H1 (cell line): ENCODE data around the gene DLST. TPM values are rescaled to one million over a fixed set of nuclear protein-coding genes. Genes with fewer than 3 reads are reported as not detected.

Experiments
- CTCF ChIA-PET: fragments of 300-600 bp; sonication (Branson Sonifier 250); formaldehyde crosslinking; loops from one replicate; lab custom pipeline; 2021; ENCODE audit not compliant: partially characterized antibody; lab: Charles Lee
- POLR2A ChIA-PET: fragments of 300-600 bp; sonication (Branson Sonifier 250); formaldehyde crosslinking; loops from one replicate; lab custom pipeline; 2021; ENCODE audit warnings: inconsistent platforms; ENCODE audit not compliant: partially characterized antibody; lab: Charles Lee
- DNase-seq, 2 experiments: peaks; one replicate each; pipeline versions ENCODE4 v3.0.0 to v3.0.0-alpha.2; 2010 to 2022; ENCODE audit warnings: low spot score in 2 of 2, low read depth in 1 of 2, mixed read lengths in 1 of 2
- FAIRE-seq: peaks from 2 replicates; lab custom pipeline; 2011; peaks lifted over from hg19 to GRCh38; lab: Jason Lieb, UNC
- H2AFZ ChIP-seq: 2 replicates; pipeline ENCODE4 v1.8.1; 2012; ENCODE audit warnings: low read length, inconsistent platforms
- H2AK5ac ChIP-seq: 2 replicates; pipeline ENCODE4 v1.6.1; 2013; ENCODE audit warnings: low read depth, low read length
- H2BK120ac ChIP-seq: replicated peaks from 2 replicates; pipeline ENCODE3; 2013; ENCODE audit warnings: low read depth, low read length, inconsistent platforms
- H2BK12ac ChIP-seq: 2 replicates; pipeline ENCODE4 v1.6.1; 2013; ENCODE audit warnings: low read depth, low read length
- H2BK15ac ChIP-seq: 2 replicates; pipeline ENCODE4 v1.6.1; 2013; ENCODE audit warnings: low read length
- H2BK20ac ChIP-seq: 2 replicates; pipeline ENCODE4 v1.6.1; 2013; ENCODE audit warnings: low read length
- H2BK5ac ChIP-seq: 2 replicates; pipeline ENCODE4 v1.6.1; 2013; ENCODE audit warnings: low read depth, low read length
- H3K14ac ChIP-seq: 2 replicates; pipeline ENCODE4 v1.6.1; 2013; ENCODE audit warnings: inconsistent platforms; ENCODE audit not compliant: insufficient read length
- H3K18ac ChIP-seq: 2 replicates; pipeline ENCODE4 v1.6.1; 2013; ENCODE audit warnings: low read length; ENCODE audit errors: extremely low read depth
- H3K23ac ChIP-seq: 2 replicates; pipeline ENCODE4 v1.6.1; 2013; ENCODE audit warnings: inconsistent platforms; ENCODE audit not compliant: insufficient read length
- H3K23me2 ChIP-seq: 2 replicates; pipeline ENCODE4 v1.6.1; 2013; ENCODE audit warnings: low read depth, low read length
- H3K27ac ChIP-seq: 2 replicates; pipeline ENCODE4 v1.6.1; 2011; ENCODE audit warnings: low read depth, low read length, inconsistent platforms
- H3K27me3 ChIP-seq, 4 experiments: replicated peaks in 1 of 4; 1 replicate in 1 of 4; 2 replicates in 3 of 4; pipeline versions ENCODE4 v1.6.1 to v1.8.1; 2011 to 2013; ENCODE audit warnings: low read length in 3 of 4, mild to moderate bottlenecking in 3 of 4, inconsistent platforms in 2 of 4, mixed read lengths in 2 of 4, moderate library complexity in 1 of 4; ENCODE audit not compliant: control insufficient read depth in 3 of 4, insufficient read depth in 3 of 4; ENCODE audit errors: extremely low read depth in 1 of 4
- H3K36me3 ChIP-seq, 4 experiments: 2 replicates each; pipeline versions ENCODE4 v1.6.1 to v1.8.1; 2011 to 2013; ENCODE audit warnings: mild to moderate bottlenecking in 4 of 4, low read length in 3 of 4, moderate library complexity in 2 of 4, control low read depth in 1 of 4, inconsistent platforms in 1 of 4; ENCODE audit not compliant: insufficient read depth in 4 of 4, control insufficient read depth in 2 of 4
- H3K4ac ChIP-seq: replicated peaks from 2 replicates; pipeline ENCODE3; 2013; ENCODE audit warnings: low read length, low read depth, mixed read lengths, inconsistent platforms; ENCODE audit not compliant: insufficient read length
- H3K4me1 ChIP-seq, 4 experiments: replicated peaks in 1 of 4; 1 replicate in 1 of 4; 2 replicates in 3 of 4; pipeline versions ENCODE4 v1.6.1 to v1.8.1; 2011 to 2013; ENCODE audit warnings: low read length in 3 of 4, inconsistent platforms in 2 of 4, mixed read lengths in 1 of 4; ENCODE audit not compliant: insufficient read depth in 4 of 4, control insufficient read depth in 3 of 4
- H3K4me2 ChIP-seq, 2 experiments: 2 replicates each; pipeline versions ENCODE4 v1.6.1 to v1.8.1; 2011 to 2013; ENCODE audit warnings: low read depth in 2 of 2, low read length in 2 of 2, control low read depth in 1 of 2, inconsistent platforms in 1 of 2, mild to moderate bottlenecking in 1 of 2; ENCODE audit not compliant: insufficient read depth in 1 of 2
- H3K4me3 ChIP-seq, 4 experiments: fragments of 200-600, 300-600 bp in 1 of 4; sonication (generic), shearing (Covaris generic), sonication (Bioruptor Twin) in 1 of 4; 2 replicates each; pipeline versions ENCODE4 v1.5.1 to v1.8.1; 2011 to 2016; ENCODE audit warnings: low read length in 4 of 4, low read depth in 3 of 4, control low read depth in 2 of 4, inconsistent platforms in 2 of 4, mild to moderate bottlenecking in 2 of 4, mixed read lengths in 1 of 4, moderate library complexity in 1 of 4; ENCODE audit not compliant: insufficient read depth in 2 of 4; ENCODE audit errors: extremely low read depth in 1 of 4
- H3K56ac ChIP-seq: replicated peaks from 2 replicates; pipeline ENCODE3; 2013; ENCODE audit warnings: low read depth, mild to moderate bottlenecking, mixed read lengths, low read length, inconsistent platforms; ENCODE audit not compliant: insufficient read length
- H3K79me1 ChIP-seq: 2 replicates; pipeline ENCODE4 v1.6.1; 2013; ENCODE audit warnings: low read depth, low read length, control low read depth
- H3K79me2 ChIP-seq, 2 experiments: 2 replicates each; pipeline versions ENCODE4 v1.6.1 to v1.8.1; 2012 to 2013; ENCODE audit warnings: low read length in 2 of 2, mild to moderate bottlenecking in 2 of 2, inconsistent platforms in 1 of 2; ENCODE audit not compliant: insufficient read depth in 2 of 2, control insufficient read depth in 1 of 2
- H3K9ac ChIP-seq, 4 experiments: replicated peaks in 1 of 4; 1 replicate in 1 of 4; 2 replicates in 3 of 4; pipeline versions ENCODE4 v1.6.1 to v1.8.1; 2011 to 2013; ENCODE audit warnings: low read depth in 3 of 4, low read length in 3 of 4, control low read depth in 2 of 4, mild to moderate bottlenecking in 2 of 4, moderate library complexity in 2 of 4, inconsistent platforms in 1 of 4; ENCODE audit errors: extremely low read depth in 1 of 4
- H3K9me3 ChIP-seq, 2 experiments: 2 replicates each; pipeline versions ENCODE4 v1.6.1 to v1.8.1; 2012 to 2013; ENCODE audit warnings: mild to moderate bottlenecking in 2 of 2, moderate library complexity in 2 of 2, control low read depth in 1 of 2, inconsistent platforms in 1 of 2, low read depth in 1 of 2, low read length in 1 of 2, mixed read lengths in 1 of 2; ENCODE audit not compliant: insufficient read depth in 2 of 2
- H4K20me1 ChIP-seq, 2 experiments: replicated peaks in 1 of 2; 2 replicates each; pipeline versions ENCODE3 to v1.8.1; 2011 to 2013; ENCODE audit warnings: inconsistent platforms in 2 of 2, low read length in 2 of 2, mild to moderate bottlenecking in 1 of 2; ENCODE audit not compliant: insufficient read depth in 2 of 2, control insufficient read depth in 1 of 2
- H4K5ac ChIP-seq: 2 replicates; pipeline ENCODE4 v1.6.1; 2013; ENCODE audit warnings: low read length, low read depth, mixed read lengths, inconsistent platforms; ENCODE audit not compliant: insufficient read length
- H4K8ac ChIP-seq: 2 replicates; pipeline ENCODE4 v1.8.0; 2013; ENCODE audit warnings: mild to moderate bottlenecking, moderate library complexity, low read length, inconsistent platforms; ENCODE audit not compliant: insufficient read depth; ENCODE audit errors: extremely low read depth
- H4K91ac ChIP-seq: replicated peaks from 2 replicates; pipeline ENCODE3; 2013; ENCODE audit warnings: low read length, mixed read lengths, inconsistent platforms; ENCODE audit not compliant: insufficient read length
- ATF3 ChIP-seq: IDR thresholded peaks from 2 replicates; pipeline ENCODE4 v1.6.1; 2011; ENCODE audit warnings: low read depth, mild to moderate bottlenecking, low read length; ENCODE audit not compliant: insufficient read depth
- BCL11A ChIP-seq, 2 experiments: IDR thresholded peaks; one replicate each; pipeline ENCODE4 v1.6.1; 2011; ENCODE audit warnings: low read depth in 2 of 2, low read length in 2 of 2, mild to moderate bottlenecking in 2 of 2
- EGR1 ChIP-seq: IDR thresholded peaks from 2 replicates; pipeline ENCODE4 v1.6.1; 2011; ENCODE audit warnings: low read depth, low read length, borderline replicate concordance
- PHF8 ChIP-seq: fragments of 200-600 bp; sonication (generic); conservative IDR thresholded peaks from 2 replicates; pipeline ENCODE4 v1.7.1; 2012; ENCODE audit warnings: low read depth, mild to moderate bottlenecking, inconsistent platforms, low read length, moderate library complexity
- WGBS, 2 experiments: shearing (Covaris generic) in 1 of 2; methylation state at CpG; one replicate each; pipeline versions ENCODE4 v1.1.6 to v1.1.7; 2013 to 2015; ENCODE audit warnings: low lambda C conversion rate in 2 of 2, mixed read lengths in 2 of 2, inconsistent platforms in 1 of 2, low coverage in 1 of 2, missing lambda C conversion rate in 1 of 2; ENCODE audit not compliant: insufficient replicate concordance in 2 of 2, insufficient coverage in 1 of 2, insufficient read length in 1 of 2; ENCODE audit errors: extremely low coverage in 1 of 2, missing lambda C conversion rate in 1 of 2; 5-methylcytosine and 5-hydroxymethylcytosine counted together
- polyA plus RNA-seq, 7 experiments: library from polyadenylated mRNA; depleted of rRNA in 3 of 7; stranded (reverse) in 5 of 7; unstranded in 2 of 7; fragments of >200 nt in 5 of 7; fragments of 200-250 nt in 2 of 7; gene quantifications; 1 replicate in 5 of 7; 2 replicates in 1 of 7; 4 replicates in 1 of 7; pipeline versions ENCODE4 v1.2.1 to v1.2.3, GENCODE V29; 2011 to 2013; ENCODE audit warnings: missing spikeins in 2 of 7, mixed read lengths in 2 of 7
- total RNA-seq: library from RNA; stranded (reverse); fragmentation: NEBNext Ultra II Directional; extraction: Animal tissue kit (Norgen Biotek cat#: 25700); gene quantifications from 2 replicates; pipeline ENCODE4 v1.2.1, GENCODE V29; 2021

DLST gene
- total and polyA plus RNA-seq, 2 of the 8 experiments (the other 6 are each of a cell fraction or from before 2014, with no cell fraction given), result 96.5 to 117 TPM

- H2AK5ac ChIP-seq, result no peak overlapping the region
- no peaks in the 10 kb centered on the region for H3K79me1 ChIP-seq
- no peak overlapping the region for H4K8ac ChIP-seq
- peaks cover 0 to 33% (median 4%) of the 10 kb centered on the region in 4 experiments; a peak in 4 of 8 replicates for H3K36me3 ChIP-seq
- no peak overlapping the region for H3K4me3 ChIP-seq
- ChIA-PET POLR2A (interaction anchor here (1.8 kb wide), 1 partner anchor 11 kb away, joined by 6 read pairs; no protein-coding TSS in a partner anchor), CTCF (interaction anchor here (0.5 to 1.1 kb wide), 2 partner anchors 27 to 337 kb away, joined by 3 read pairs; no protein-coding TSS in a partner anchor)
- H3K23ac ChIP-seq, result no peak overlapping the region
- H3K4me2 ChIP-seq, result no peak overlapping the region
- no peak overlapping the region for H4K5ac ChIP-seq
- H3K4me1 ChIP-seq, result no peaks in the 10 kb centered on the region
- peaks cover 0 to 1% of the 10 kb centered on the region in 2 experiments for H4K20me1 ChIP-seq
- no peak overlapping the region for H2BK120ac ChIP-seq
- H2BK12ac ChIP-seq, result no peak overlapping the region
- H2BK5ac ChIP-seq, result no peak overlapping the region
- no peak overlapping the region for H4K91ac ChIP-seq
- no peaks in the 10 kb centered on the region for H3K79me2 ChIP-seq
- H3K18ac ChIP-seq, result no peak overlapping the region
- no peaks in the 10 kb centered on the region for H3K23me2 ChIP-seq
- H3K27me3 ChIP-seq, result no peaks in the 10 kb centered on the region
- no peak overlapping the region for H3K14ac ChIP-seq
- no peak for TF ChIP-seq BCL11A (IDR thresholded peaks at IDR 0.05; ENCODE audit: low read depth in 2 of 2, low read length in 2 of 2)
- TF ChIP-seq ATF3, result no peak
- no peak for TF ChIP-seq PHF8
- TF ChIP-seq EGR1, result no peak
- no peaks in the 10 kb centered on the region for H3K9me3 ChIP-seq
- H3K27ac ChIP-seq, result no peak overlapping the region
- H3K9ac ChIP-seq, result no peak overlapping the region
- H3K4ac ChIP-seq, result no peak overlapping the region
- DNase-seq (no peak), FAIRE-seq (no peak)
- no peak overlapping the region for H2BK20ac ChIP-seq
- H2BK15ac ChIP-seq, result no peak overlapping the region
- no peak overlapping the region for H2AFZ ChIP-seq
- 91% methylated on average over 7 of the region's 7 CpGs; no CpG with 5 or more reads in 1 of the 2 experiments for WGBS, 2 experiments
- no peak overlapping the region for H3K56ac ChIP-seq
Observed at GRCh38 chr14:74835645-74836250, 46.0 kb upstream of the DLST start.
